ENCODE data around the gene FLYWCH1. TPM values are rescaled to one million over a fixed set of nuclear protein-coding genes. Genes with fewer than 3 reads are reported as not detected.

FLYWCH1 gene
- total RNA-seq, 1 donor from 2014 or later = 5.1 TPM

- H3K4me1 Mint-ChIP-seq = peaks cover 19% of the 10 kb centered on the region
- H3K36me3 Mint-ChIP-seq = peaks cover 5% of the 10 kb centered on the region
- no peak within 1 kb of the TSS for H3K27ac Mint-ChIP-seq
- Histone ChIP-seq H3K27ac (no peak within 1 kb of the TSS), H3F3A (ENCODE audit: low read depth) (peaks cover 41% of the 10 kb centered on the region), H3K79me2 (ENCODE audit: low read depth) (no peaks in the 10 kb centered on the region), H3K4me2 (peak within 1 kb of the TSS; percentile 91), H2AFZ (replicated peaks) (peak within 1 kb of the TSS; percentile 27), H4K20me1 (ENCODE audit: low read depth) (peaks cover 71% of the 10 kb centered on the region), H3K36me3 (no peaks in the 10 kb centered on the region), H3K9me3 (ENCODE audit: low read depth) (no peaks in the 10 kb centered on the region), H3K27me3 (peaks cover 49% of the 10 kb centered on the region), H3K4me1 (peaks cover 12% of the 10 kb centered on the region), H3K4me3 (peak within 1 kb of the TSS; percentile 81), H3K9ac (no peak within 1 kb of the TSS)
- peaks cover 5% of the 10 kb centered on the region for H3K9me3 Mint-ChIP-seq
- H3K4me3 Mint-ChIP-seq = peak within 1 kb of the TSS; percentile 82
- peaks cover 12% of the 10 kb centered on the region for H3K27me3 Mint-ChIP-seq (ENCODE audit: insufficient read depth, low read depth)
- peak; percentile 98 for DNase-seq (ENCODE audit: low spot score)
- no peak for TF ChIP-seq EZH2 (IDR thresholded peaks at IDR 0.05)
Measured at GRCh38 chr16:2968738-2969544, 57.2 kb downstream of the FLYWCH1 start, which contains the start of gene PAQR4. TSS of gene PAQR4 (plus strand) at chr16:2969348. CDS start at chr16:2969675, 327 bp downstream.

GRCh38 chr16:2969545-2970521 is 58.1 kb downstream of the FLYWCH1 start:
- Mint-ChIP-seq H3K27me3 (ENCODE audit: insufficient read depth, low read depth) (peaks cover 12% of the 10 kb centered on the region), H3K4me3 (peak overlapping the region; percentile 82), H3K36me3 (peaks cover 5% of the 10 kb centered on the region), H3K27ac (no peak overlapping the region), H3K4me1 (peaks cover 17% of the 10 kb centered on the region), H3K9me3 (peaks cover 5% of the 10 kb centered on the region)
- peaks cover 4% of the 10 kb centered on the region for H3K4me1 ChIP-seq
- peaks cover 76% of the 10 kb centered on the region for H4K20me1 ChIP-seq (ENCODE audit: low read depth)
- no peaks in the 10 kb centered on the region for H3K9me3 ChIP-seq (ENCODE audit: low read depth)
- H2AFZ ChIP-seq (replicated peaks) = peak overlapping the region; percentile 27
- H3K27ac ChIP-seq = no peak overlapping the region
- H3K36me3 ChIP-seq = no peaks in the 10 kb centered on the region
- H3K9ac ChIP-seq = no peak overlapping the region
- DNase-seq (ENCODE audit: low spot score) = peak; percentile 85
- H3K4me2 ChIP-seq = peak overlapping the region; percentile 91
- no peaks in the 10 kb centered on the region for H3K79me2 ChIP-seq (ENCODE audit: low read depth)
- H3F3A ChIP-seq (ENCODE audit: low read depth) = peaks cover 32% of the 10 kb centered on the region
- TF ChIP-seq EZH2phosphoT487 (IDR thresholded peaks at IDR 0.05) = no peak
- peak; percentile 57 for TF ChIP-seq CTCF (IDR thresholded peaks at IDR 0.05)
- H3K27me3 ChIP-seq = peaks cover 40% of the 10 kb centered on the region
- H3K4me3 ChIP-seq = peak overlapping the region; percentile 81

GRCh38 chr16:2970563-2970962 is 58.8 kb downstream of the FLYWCH1 start:
- peak overlapping the region; percentile 81 for H3K4me3 ChIP-seq
- peaks cover 5% of the 10 kb centered on the region for H3K9me3 Mint-ChIP-seq
- H3F3A ChIP-seq (ENCODE audit: low read depth) = peaks cover 26% of the 10 kb centered on the region
- no peaks in the 10 kb centered on the region for H3K79me2 ChIP-seq (ENCODE audit: low read depth)
- H3K4me3 Mint-ChIP-seq = peak overlapping the region; percentile 82
- H3K27me3 Mint-ChIP-seq (ENCODE audit: insufficient read depth, low read depth) = peaks cover 12% of the 10 kb centered on the region
- H2AFZ ChIP-seq (replicated peaks) = no peak overlapping the region
- no peak overlapping the region for H3K9ac ChIP-seq
- no peak overlapping the region for H3K27ac Mint-ChIP-seq
- peaks cover 70% of the 10 kb centered on the region for H4K20me1 ChIP-seq (ENCODE audit: low read depth)
- peaks cover 33% of the 10 kb centered on the region for H3K27me3 ChIP-seq
- no peaks in the 10 kb centered on the region for H3K9me3 ChIP-seq (ENCODE audit: low read depth)
- H3K4me1 Mint-ChIP-seq = peaks cover 17% of the 10 kb centered on the region
- no peak for DNase-seq (ENCODE audit: low spot score)
- no peak overlapping the region for H3K27ac ChIP-seq
- H3K36me3 ChIP-seq = no peaks in the 10 kb centered on the region
- peaks cover 4% of the 10 kb centered on the region for H3K4me1 ChIP-seq
- peaks cover 5% of the 10 kb centered on the region for H3K36me3 Mint-ChIP-seq
- TF ChIP-seq EZH2phosphoT487 (IDR thresholded peaks at IDR 0.05) (no peak), CTCF (IDR thresholded peaks at IDR 0.05) (no peak), EZH2 (IDR thresholded peaks at IDR 0.05) (no peak)
- peak overlapping the region; percentile 91 for H3K4me2 ChIP-seq
